Measurements from ENCODE around the gene ITFG1.
"Not testable (repeated sequence)": the region's sequence is repeated elsewhere in the genome, so short reads cannot be mapped to it uniquely, and the experiment has no call there.

The ITFG1 gene

DNA sequence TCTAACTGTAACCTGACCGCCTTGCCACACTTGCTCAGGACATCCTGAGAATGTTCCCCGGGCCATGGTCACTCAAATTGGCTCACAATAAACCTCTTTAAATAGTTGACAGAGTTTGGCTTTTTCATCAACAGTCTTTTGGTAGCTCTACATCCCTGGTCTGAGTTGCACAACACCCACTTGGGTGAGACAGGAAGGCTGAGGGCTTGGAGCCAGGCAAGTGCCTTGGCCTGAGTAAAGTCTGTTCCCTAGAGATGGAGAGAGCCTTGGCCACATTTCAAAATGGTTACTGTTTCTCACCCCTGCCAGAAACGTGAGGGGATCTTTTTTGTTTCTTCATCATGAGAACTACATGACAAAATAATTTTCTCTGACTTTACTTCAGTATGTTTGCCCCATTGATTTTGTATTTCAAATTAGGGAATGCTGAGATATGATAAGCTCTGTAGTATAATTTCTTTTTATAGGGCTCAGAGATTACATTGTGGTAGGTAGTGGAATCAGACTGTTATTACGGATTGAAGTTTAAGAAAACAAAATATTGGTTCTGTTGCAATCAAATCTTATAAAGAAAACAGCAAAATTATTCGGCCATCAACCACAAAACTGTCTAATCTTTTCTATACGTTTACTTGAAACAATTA, 263.2 kb downstream of the ITFG1 start:
- Histone ChIP-seq H2AFZ (ENCODE audit: low read length) (no peak overlapping the region), H3K27me3 (ENCODE audit: insufficient read depth, low read length, poor library complexity, severe bottlenecking) (no peaks in the 10 kb centered on the region), H3K9me2 (replicated peaks; ENCODE audit: low read depth, low read length) (no peaks in the 10 kb centered on the region)

DNA sequence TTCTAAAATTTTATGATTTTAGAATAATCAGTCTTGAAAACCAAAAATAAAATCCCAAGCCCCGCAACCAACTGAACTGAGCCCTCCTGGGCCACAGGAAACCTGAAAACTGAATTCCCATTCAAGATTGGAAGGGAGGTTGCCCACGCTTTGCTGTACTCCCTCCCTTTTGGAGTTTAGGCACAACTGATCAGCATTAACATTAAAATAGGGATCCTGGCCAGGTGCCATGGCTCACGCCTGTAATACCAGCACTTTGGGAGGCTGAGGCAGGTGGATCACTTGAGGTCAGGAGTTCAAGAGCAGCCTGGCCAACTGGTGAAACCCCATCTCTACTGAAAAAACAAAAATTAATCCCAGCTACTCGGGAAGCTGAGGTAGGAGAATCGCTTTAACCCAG, 264.4 kb downstream of the ITFG1 start:
- no peak for TF ChIP-seq EZH2phosphoT487 (IDR thresholded peaks at IDR 0.05; ENCODE audit: borderline replicate concordance)
- TF ChIP-seq, protein P1, sequence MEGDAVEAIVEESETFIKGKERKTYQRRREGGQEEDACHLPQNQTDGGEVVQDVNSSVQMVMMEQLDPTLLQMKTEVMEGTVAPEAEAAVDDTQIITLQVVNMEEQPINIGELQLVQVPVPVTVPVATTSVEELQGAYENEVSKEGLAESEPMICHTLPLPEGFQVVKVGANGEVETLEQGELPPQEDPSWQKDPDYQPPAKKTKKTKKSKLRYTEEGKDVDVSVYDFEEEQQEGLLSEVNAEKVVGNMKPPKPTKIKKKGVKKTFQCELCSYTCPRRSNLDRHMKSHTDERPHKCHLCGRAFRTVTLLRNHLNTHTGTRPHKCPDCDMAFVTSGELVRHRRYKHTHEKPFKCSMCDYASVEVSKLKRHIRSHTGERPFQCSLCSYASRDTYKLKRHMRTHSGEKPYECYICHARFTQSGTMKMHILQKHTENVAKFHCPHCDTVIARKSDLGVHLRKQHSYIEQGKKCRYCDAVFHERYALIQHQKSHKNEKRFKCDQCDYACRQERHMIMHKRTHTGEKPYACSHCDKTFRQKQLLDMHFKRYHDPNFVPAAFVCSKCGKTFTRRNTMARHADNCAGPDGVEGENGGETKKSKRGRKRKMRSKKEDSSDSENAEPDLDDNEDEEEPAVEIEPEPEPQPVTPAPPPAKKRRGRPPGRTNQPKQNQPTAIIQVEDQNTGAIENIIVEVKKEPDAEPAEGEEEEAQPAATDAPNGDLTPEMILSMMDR (conservative IDR thresholded peaks at IDR 0.05; ENCODE audit: low read length): no peak
- no peak overlapping the region for H3K4me3 ChIP-seq (ENCODE audit: low read length, poor library complexity, severe bottlenecking)
- no peak overlapping the region for H2AFZ ChIP-seq (ENCODE audit: low read length)
- no peaks in the 10 kb centered on the region for H3K9me3 ChIP-seq (ENCODE audit: insufficient read depth, low read depth, low read length)
- H3K36me3 ChIP-seq (ENCODE audit: insufficient read depth, low read length): no peaks in the 10 kb centered on the region; the same call in 1 of the 2 replicates
- no peak overlapping the region for H3K9ac ChIP-seq (ENCODE audit: low read depth, low read length, poor library complexity, severe bottlenecking)
- no peaks in the 10 kb centered on the region for H3K27me3 ChIP-seq (ENCODE audit: insufficient read depth, low read length, poor library complexity, severe bottlenecking)
- no peaks in the 10 kb centered on the region for H4K20me1 ChIP-seq (ENCODE audit: insufficient read depth, low read length, poor library complexity, severe bottlenecking)
- no peaks in the 10 kb centered on the region for H3K9me2 ChIP-seq (replicated peaks; ENCODE audit: low read depth, low read length)
- no peaks in the 10 kb centered on the region for H3K79me2 ChIP-seq (ENCODE audit: insufficient read depth, low read length)
- no peaks in the 10 kb centered on the region for H3F3A ChIP-seq (ENCODE audit: low read depth)
- no peak overlapping the region for H3K4me2 ChIP-seq (ENCODE audit: low read depth, low read length, poor library complexity, severe bottlenecking)
- peaks cover 4% of the 10 kb centered on the region for H3K4me1 ChIP-seq (ENCODE audit: insufficient read depth, low read length, poor library complexity, severe bottlenecking)

More for the DNA sequence above, 263.2 kb downstream of the ITFG1 start:
- Histone ChIP-seq H3K4me2 (ENCODE audit: low read depth, low read length, poor library complexity, severe bottlenecking) (no peak overlapping the region), H3K36me3 (ENCODE audit: insufficient read depth, low read length) (no peaks in the 10 kb centered on the region), H4K20me1 (ENCODE audit: insufficient read depth, low read length, poor library complexity, severe bottlenecking) (no peaks in the 10 kb centered on the region), H3K9ac (ENCODE audit: low read depth, low read length, poor library complexity, severe bottlenecking) (no peak overlapping the region), H3F3A (ENCODE audit: low read depth) (no peaks in the 10 kb centered on the region), H3K79me2 (ENCODE audit: insufficient read depth, low read length) (no peaks in the 10 kb centered on the region), H3K4me1 (ENCODE audit: insufficient read depth, low read length, poor library complexity, severe bottlenecking) (peaks cover 4% of the 10 kb centered on the region), H3K9me3 (ENCODE audit: insufficient read depth, low read depth, low read length) (no peaks in the 10 kb centered on the region), H3K4me3 (ENCODE audit: low read length, poor library complexity, severe bottlenecking) (no peak overlapping the region)
- TF ChIP-seq, protein P1 (conservative IDR thresholded peaks at IDR 0.05; ENCODE audit: low read length): no peak
- no peak for TF ChIP-seq EZH2phosphoT487 (IDR thresholded peaks at IDR 0.05; ENCODE audit: borderline replicate concordance)

DNA sequence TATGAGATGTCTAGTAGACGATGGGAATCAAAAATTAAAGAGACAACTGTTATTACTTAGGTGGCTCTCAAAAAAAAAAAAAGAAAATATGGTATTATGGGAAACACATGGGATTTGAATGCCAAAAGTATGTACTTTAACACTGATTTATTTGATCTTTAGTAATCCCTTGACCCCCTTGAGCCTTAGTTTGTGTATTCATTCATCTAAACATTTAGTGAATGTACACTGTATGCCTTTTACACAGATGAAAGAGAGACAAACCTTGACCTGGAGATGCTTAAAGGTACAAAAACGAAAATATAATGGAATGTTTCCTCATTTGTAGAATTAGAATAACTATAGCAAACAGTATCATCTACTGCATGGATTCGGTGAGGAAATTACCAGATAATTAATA, 278.5 kb downstream of the ITFG1 start:
- no peaks in the 10 kb centered on the region for H3K9me2 ChIP-seq (replicated peaks; ENCODE audit: low read depth, low read length)
- H2AFZ ChIP-seq (ENCODE audit: low read length): no peak overlapping the region
- TF ChIP-seq, protein P1 (conservative IDR thresholded peaks at IDR 0.05; ENCODE audit: low read length): no peak
- TF ChIP-seq EZH2phosphoT487 (IDR thresholded peaks at IDR 0.05; ENCODE audit: borderline replicate concordance): no peak
- H3K79me2 ChIP-seq (ENCODE audit: insufficient read depth, low read length): no peaks in the 10 kb centered on the region
- H3F3A ChIP-seq (ENCODE audit: low read depth): no peaks in the 10 kb centered on the region
- no peaks in the 10 kb centered on the region for H3K27me3 ChIP-seq (ENCODE audit: insufficient read depth, low read length, poor library complexity, severe bottlenecking)
- no peak overlapping the region for H3K4me3 ChIP-seq (ENCODE audit: low read length, poor library complexity, severe bottlenecking)
- H4K20me1 ChIP-seq (ENCODE audit: insufficient read depth, low read length, poor library complexity, severe bottlenecking): no peaks in the 10 kb centered on the region
- no peak overlapping the region for H3K9ac ChIP-seq (ENCODE audit: low read depth, low read length, poor library complexity, severe bottlenecking)
- H3K4me2 ChIP-seq (ENCODE audit: low read depth, low read length, poor library complexity, severe bottlenecking): no peak overlapping the region
- no peaks in the 10 kb centered on the region for H3K4me1 ChIP-seq (ENCODE audit: insufficient read depth, low read length, poor library complexity, severe bottlenecking)
- H3K9me3 ChIP-seq (ENCODE audit: insufficient read depth, low read depth, low read length): no peaks in the 10 kb centered on the region
- H3K36me3 ChIP-seq (ENCODE audit: insufficient read depth, low read length): no peaks in the 10 kb centered on the region

DNA sequence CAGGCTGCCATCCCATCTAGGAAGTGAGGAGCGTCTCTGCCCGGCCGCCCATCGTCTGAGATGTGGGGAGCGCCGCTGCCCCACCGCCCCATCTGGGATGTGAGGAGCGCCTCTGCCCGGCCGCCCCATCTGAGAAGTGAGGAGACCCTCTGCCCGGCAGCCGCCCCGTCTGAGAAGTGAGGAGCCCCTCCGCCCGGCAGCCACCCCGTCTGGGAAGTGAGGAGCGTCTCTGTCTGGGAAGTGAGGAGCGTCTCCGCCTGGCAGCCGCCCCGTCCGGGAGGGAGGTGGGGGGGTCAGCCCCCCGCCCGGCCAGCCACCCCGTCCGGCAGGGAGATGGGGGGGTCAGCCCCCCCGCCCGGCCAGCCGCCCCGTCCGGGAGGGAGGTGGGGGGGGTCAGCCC, 279.8 kb downstream of the ITFG1 start:
- H3F3A ChIP-seq (ENCODE audit: low read depth); H3K79me2 ChIP-seq (ENCODE audit: insufficient read depth, low read length); H3K9me3 ChIP-seq (ENCODE audit: insufficient read depth, low read depth, low read length); H3K4me3 ChIP-seq (ENCODE audit: low read length, poor library complexity, severe bottlenecking); H3K4me1 ChIP-seq (ENCODE audit: insufficient read depth, low read length, poor library complexity, severe bottlenecking); H3K36me3 ChIP-seq (ENCODE audit: insufficient read depth, low read length); H3K9ac ChIP-seq (ENCODE audit: low read depth, low read length, poor library complexity, severe bottlenecking); H3K4me2 ChIP-seq (ENCODE audit: low read depth, low read length, poor library complexity, severe bottlenecking); H2AFZ ChIP-seq (ENCODE audit: low read length); H4K20me1 ChIP-seq (ENCODE audit: insufficient read depth, low read length, poor library complexity, severe bottlenecking); H3K27me3 ChIP-seq (ENCODE audit: insufficient read depth, low read length, poor library complexity, severe bottlenecking); H3K9me2 ChIP-seq (replicated peaks; ENCODE audit: low read depth, low read length): not testable (repeated sequence)

Measured in Loucy (cell line).